ENCODE data around the gene TTC3. TPM values are rescaled to one million over a fixed set of nuclear protein-coding genes. Genes with fewer than 3 reads are reported as not detected.

Gene TTC3
- total and polyA plus RNA-seq, 2 of the 13 experiments (the other 11 are each of a cell fraction or from before 2014, with no cell fraction given): 55.7 to 108 TPM

DNA sequence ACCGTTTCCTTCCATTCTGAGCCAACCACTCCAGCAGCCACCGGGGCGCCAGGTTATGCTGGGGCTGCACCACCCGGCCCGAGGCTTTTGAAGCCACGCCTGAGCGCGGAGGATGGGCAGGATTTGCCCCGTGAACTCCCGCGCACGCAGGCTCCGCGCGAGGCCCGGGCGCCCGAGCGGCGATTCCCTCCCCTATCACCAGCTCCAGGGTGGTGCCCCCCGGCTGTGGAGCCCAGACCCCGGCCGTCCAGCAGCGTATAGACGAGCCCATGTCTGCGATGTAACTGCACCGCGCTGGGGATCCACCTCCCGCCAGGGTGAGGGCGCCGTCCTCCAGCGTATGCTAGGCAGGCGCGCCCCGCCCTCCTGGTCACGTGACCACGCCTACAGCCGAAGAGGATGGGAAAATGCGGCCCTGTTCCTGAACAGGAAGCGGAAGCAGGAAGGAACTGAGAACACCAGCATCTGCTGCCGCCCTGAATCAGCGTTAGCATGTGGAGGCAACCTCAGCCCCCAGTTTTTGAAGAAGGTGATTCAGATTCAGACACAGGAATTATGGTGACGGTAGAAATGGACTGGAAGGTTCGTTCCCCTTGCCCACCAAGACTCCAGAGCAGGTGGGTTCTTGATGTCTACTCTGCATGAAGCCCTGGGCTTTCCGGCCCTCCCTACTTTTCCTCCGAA is 148.1 kb downstream of the TTC3 start (continued):
- TF ChIP-seq ZNF616 (CRISPR knock-in tag; IDR thresholded peaks at IDR 0.05; ENCODE audit: low read depth): peak; percentile 82; the same call in 1 of the 2 replicates
- TF ChIP-seq MED13 (CRISPR knock-in tag; IDR thresholded peaks at IDR 0.05): no peak
- TF ChIP-seq ZNF446 (CRISPR knock-in tag; IDR thresholded peaks at IDR 0.05): peak; percentile 94
- 0 out of 2 replicates have a peak, but pooled peaks have one; percentile 76 for TF ChIP-seq REL (CRISPR knock-in tag; conservative IDR thresholded peaks at IDR 0.05)
- peak; percentile 82 for TF ChIP-seq XRCC5 (optimal IDR thresholded peaks at IDR 0.05; ENCODE audit: low read length)
- no peak for TF ChIP-seq SRSF4 (IDR thresholded peaks at IDR 0.05; ENCODE audit: low read depth, low read length, poor library complexity, severe bottlenecking)
- TF ChIP-seq SP1 (IDR thresholded peaks at IDR 0.05): no peak
- TF ChIP-seq SP1 (CRISPR knock-in tag; IDR thresholded peaks at IDR 0.05): peak; percentile 96
- peak; percentile 62; the same call in 1 of the 2 replicates for TF ChIP-seq MTERF4 (CRISPR knock-in tag; IDR thresholded peaks at IDR 0.05)
- no peak for TF ChIP-seq CC2D1A (CRISPR knock-in tag; IDR thresholded peaks at IDR 0.05)
- peak; percentile 61; the same call in 1 of the 2 replicates for TF ChIP-seq ZNF761 (CRISPR knock-in tag; conservative IDR thresholded peaks at IDR 0.05)
- TF ChIP-seq GFI1 (CRISPR knock-in tag; IDR thresholded peaks at IDR 0.05; ENCODE audit: borderline replicate concordance): no peak
- TF ChIP-seq ZNF224 (CRISPR knock-in tag; IDR thresholded peaks at IDR 0.05): 0 out of 2 replicates have a peak, but pooled peaks have one; percentile 58
- peak; percentile 76 for TF ChIP-seq ARID5B (CRISPR knock-in tag; IDR thresholded peaks at IDR 0.05)
- no peak for TF ChIP-seq NR2F1 (CRISPR knock-in tag; IDR thresholded peaks at IDR 0.05)
- TF ChIP-seq RERE (CRISPR knock-in tag; IDR thresholded peaks at IDR 0.05; ENCODE audit: low read depth): 0 out of 2 replicates have a peak, but pooled peaks have one; percentile 45

All from HepG2 (cell line).